Measurements from ENCODE around the gene MOG.

- TF ChIP-seq CTCF (IDR thresholded peaks at IDR 0.05; ENCODE audit: low read depth, low read length) (peak; percentile 44), EZH2phosphoT487 (IDR thresholded peaks at IDR 0.05; ENCODE audit: low read depth) (no peak)
Measured at GRCh38 chr6:29696147-29697125, 39.5 kb downstream of the MOG start.

All from OCI-LY3 (cell line).